ENCODE results near the gene FOXN3.

GRCh38 chr14:89320381-89321000, 96.5 kb downstream of the FOXN3 start:
- no peak for TF ChIP-seq CTCF (conservative IDR thresholded peaks at IDR 0.05; ENCODE audit: low read length)
- no peak for TF ChIP-seq EZH2phosphoT487 (IDR thresholded peaks at IDR 0.05; ENCODE audit: borderline replicate concordance)
